GM23248 (cell line): ENCODE measurements around the gene TXNDC8. TPM values are rescaled to one million over a fixed set of nuclear protein-coding genes. Genes with fewer than 3 reads are reported as not detected.

Experiments used
- DNase-seq: peaks from one replicate; pipeline ENCODE4 v3.0.0-alpha.2; 2015
- H2AFZ ChIP-seq: fragments of 200-600 bp; sonication (generic); 2 replicates; pipeline ENCODE4 v1.6.1; 2016; ENCODE audit warnings: antibody characterized with exemption
- H3F3A ChIP-seq: fragments of 200-600 bp; sonication (generic); 2 replicates; pipeline ENCODE4 v1.6.1; 2016; ENCODE audit warnings: mild to moderate bottlenecking, antibody characterized with exemption, mixed run types; ENCODE audit not compliant: insufficient read depth
- H3K27ac ChIP-seq: fragments of 200-600 bp; sonication (generic); 2 replicates; pipeline ENCODE4 v1.5.1; 2016; ENCODE audit warnings: mild to moderate bottlenecking
- H3K27me3 ChIP-seq: fragments of 200-600 bp; sonication (generic); replicated peaks from 2 replicates; pipeline ENCODE4 v1.6.1; 2016; ENCODE audit warnings: mild to moderate bottlenecking; ENCODE audit not compliant: insufficient read depth
- H3K36me3 ChIP-seq: fragments of 200-600 bp; sonication (generic); 2 replicates; pipeline ENCODE4 v1.6.1; 2016; ENCODE audit warnings: low read depth, mild to moderate bottlenecking
- H3K4me1 ChIP-seq: fragments of 200-600 bp; sonication (generic); 2 replicates; pipeline ENCODE4 v1.6.1; 2016; ENCODE audit warnings: mild to moderate bottlenecking; ENCODE audit not compliant: insufficient read depth
- H3K4me2 ChIP-seq: fragments of 200-600 bp; sonication (generic); one replicate; pipeline ENCODE4 v1.6.1; 2016; ENCODE audit warnings: mild to moderate bottlenecking; ENCODE audit not compliant: unreplicated experiment
- H3K4me3 ChIP-seq: fragments of 200-600 bp; sonication (generic); 2 replicates; pipeline ENCODE4 v1.5.1; 2016; ENCODE audit warnings: mild to moderate bottlenecking
- H3K79me2 ChIP-seq: fragments of 200-600 bp; sonication (generic); 2 replicates; pipeline ENCODE4 v1.6.1; 2016; ENCODE audit warnings: mild to moderate bottlenecking; ENCODE audit not compliant: insufficient read depth
- H3K9ac ChIP-seq: fragments of 200-600 bp; sonication (generic); 2 replicates; pipeline ENCODE4 v1.6.1; 2016; ENCODE audit warnings: mild to moderate bottlenecking
- H3K9me2 ChIP-seq: fragments of 200-600 bp; sonication (generic); 2 replicates; pipeline ENCODE4 v1.6.1; 2016; ENCODE audit warnings: mixed run types, mild to moderate bottlenecking, moderate library complexity; ENCODE audit not compliant: insufficient read depth
- H3K9me3 ChIP-seq: fragments of 200-600 bp; sonication (generic); one replicate; pipeline ENCODE4 v1.6.1; 2017; ENCODE audit warnings: low read depth
- H4K20me1 ChIP-seq: fragments of 200-600 bp; sonication (generic); 2 replicates; pipeline ENCODE4 v1.6.0; 2016; ENCODE audit not compliant: insufficient read depth
- EZH2 ChIP-seq: fragments of 200-600 bp; sonication (generic); IDR thresholded peaks from 2 replicates; pipeline ENCODE4 v1.6.1; 2018; ENCODE audit warnings: antibody characterized with exemption, mild to moderate bottlenecking; ENCODE audit not compliant: insufficient read depth, poor library complexity, severe bottlenecking
- EZH2phosphoT487 ChIP-seq: fragments of 200-600 bp; sonication (generic); IDR thresholded peaks from 2 replicates; pipeline ENCODE4 v1.6.1; 2018; ENCODE audit warnings: antibody characterized with exemption, moderate library complexity, mild to moderate bottlenecking, low read depth; ENCODE audit not compliant: insufficient read depth
- WGBS, 2 experiments: methylation state at CpG; one replicate each; pipeline ENCODE4 v1.1.6; 2015 to 2017; ENCODE audit warnings: low lambda C conversion rate in 2 of 2, low coverage in 1 of 2; ENCODE audit errors: missing lambda C conversion rate in 2 of 2; 5-methylcytosine and 5-hydroxymethylcytosine counted together
- in situ Hi-C: fragments of 300-500 bp; cut with MboI; formaldehyde crosslinking; loops from 2 replicates; pipeline ENCODE4 v1.15.0; 2020
- polyA plus RNA-seq: library from polyadenylated mRNA; unstranded; fragments of >200 nt; fragmentation: Nextera tagmentation; extraction: Ambion mirVana; gene quantifications from 2 replicates; pipeline ENCODE4 v1.2.1, GENCODE V29; 2016
- total RNA-seq: library from RNA; depleted of rRNA; stranded (reverse); fragments of >200 nt; shearing (Covaris generic); gene quantifications from 2 replicates; pipeline ENCODE4 v1.2.3, GENCODE V29; 2014

The TXNDC8 gene
- total and polyA plus RNA-seq, 2 experiments from 2014 or later = not detected

GRCh38 chr9:110259566-110259965 is 78.1 kb downstream of the TXNDC8 start:
- Histone ChIP-seq H3K27ac (no peak overlapping the region), H3K27me3 (no peaks in the 10 kb centered on the region), H3K9me2 (no peaks in the 10 kb centered on the region), H3K79me2 (peaks cover 17% of the 10 kb centered on the region), H3K9ac (no peak overlapping the region), H3K9me3 (no peaks in the 10 kb centered on the region), H3F3A (peaks cover 28% of the 10 kb centered on the region; the same call in 1 of the 2 replicates), H3K36me3 (no peaks in the 10 kb centered on the region; the same call in 1 of the 2 replicates), H4K20me1 (no peaks in the 10 kb centered on the region), H3K4me3 (no peak overlapping the region), H3K4me2 (no peak overlapping the region), H3K4me1 (peaks cover 32% of the 10 kb centered on the region), H2AFZ (no peak overlapping the region)
- TF ChIP-seq EZH2phosphoT487 = no peak
- no peak for TF ChIP-seq EZH2
- DNase-seq = no peak
- in situ Hi-C loops = no loop called here
- WGBS, 2 experiments = 94 to 98% methylated on average over 2 of the region's 2 CpGs

GRCh38 chr9:110258690-110259091 is 79.0 kb downstream of the TXNDC8 start:
- in situ Hi-C loops = no loop called here
- no peaks in the 10 kb centered on the region for H3K9me3 ChIP-seq
- H3F3A ChIP-seq = peaks cover 29% of the 10 kb centered on the region; the same call in 1 of the 2 replicates
- no peak for TF ChIP-seq EZH2phosphoT487
- 97 to 100% methylated on average over 3 of the region's 3 CpGs for WGBS, 2 experiments
- H3K4me2 ChIP-seq = no peak overlapping the region
- H3K27me3 ChIP-seq = no peaks in the 10 kb centered on the region
- peaks cover 25% of the 10 kb centered on the region for H3K79me2 ChIP-seq
- no peak overlapping the region for H3K9ac ChIP-seq
- H2AFZ ChIP-seq = no peak overlapping the region
- no peak overlapping the region for H3K27ac ChIP-seq
- no peaks in the 10 kb centered on the region for H3K36me3 ChIP-seq
- no peaks in the 10 kb centered on the region for H3K9me2 ChIP-seq
- 0 out of 2 replicates have a peak, but pooled peaks cover 5% of the 10 kb centered on the region for H4K20me1 ChIP-seq
- H3K4me1 ChIP-seq = peaks cover 39% of the 10 kb centered on the region
- H3K4me3 ChIP-seq = no peak overlapping the region
- DNase-seq = no peak

- no peaks in the 10 kb centered on the region for H3K9me3 ChIP-seq
- H3K27ac ChIP-seq = peak overlapping the region; percentile 96
- H3K4me2 ChIP-seq = peak overlapping the region; percentile 98
- WGBS, 2 experiments = 93 to 100% methylated on average over 1 of the region's 1 CpG
- H3K36me3 ChIP-seq = no peaks in the 10 kb centered on the region
- peak overlapping the region; percentile 71 for H2AFZ ChIP-seq
- TF ChIP-seq EZH2 (no peak), EZH2phosphoT487 (no peak)
- peak overlapping the region; percentile 87 for H3K4me3 ChIP-seq
- peak overlapping the region; percentile 95 for H3K9ac ChIP-seq
- H3F3A ChIP-seq = peaks cover 32% of the 10 kb centered on the region; the same call in 1 of the 2 replicates
- peaks cover 33% of the 10 kb centered on the region for H3K79me2 ChIP-seq
- H3K9me2 ChIP-seq = no peaks in the 10 kb centered on the region
- no peaks in the 10 kb centered on the region for H3K27me3 ChIP-seq
- in situ Hi-C loops = no loop called here
- 0 out of 2 replicates have a peak, but pooled peaks cover 11% of the 10 kb centered on the region for H4K20me1 ChIP-seq
- peaks cover 44% of the 10 kb centered on the region for H3K4me1 ChIP-seq
- DNase-seq = no peak
Measured at GRCh38 chr9:110257956-110258355, 79.7 kb downstream of the TXNDC8 start.

GRCh38 chr9:110257097-110257841 is 80.4 kb downstream of the TXNDC8 start:
- peak; percentile 56 for DNase-seq
- peak overlapping the region; percentile 87 for H3K4me3 ChIP-seq
- H3K36me3 ChIP-seq = no peaks in the 10 kb centered on the region

More at GRCh38 chr9:110257097-110257841, 80.4 kb downstream of the TXNDC8 start:
- TF ChIP-seq EZH2 = no peak
- no peak for TF ChIP-seq EZH2phosphoT487
- Histone ChIP-seq H3K4me1 (peaks cover 51% of the 10 kb centered on the region), H3K27ac (peak overlapping the region; percentile 96), H3K27me3 (no peaks in the 10 kb centered on the region), H3K79me2 (peaks cover 40% of the 10 kb centered on the region), H3F3A (peaks cover 28% of the 10 kb centered on the region; the same call in 1 of the 2 replicates), H4K20me1 (peaks cover 18% of the 10 kb centered on the region), H2AFZ (peak overlapping the region; percentile 71), H3K4me2 (peak overlapping the region; percentile 98), H3K9me3 (no peaks in the 10 kb centered on the region), H3K9ac (peak overlapping the region; percentile 95), H3K9me2 (no peaks in the 10 kb centered on the region)
- in situ Hi-C loops = no loop called here
- WGBS, 2 experiments = 4 to 7% methylated on average over 14 of the region's 14 CpGs
